GM12864 (cell line): ENCODE data around the gene NFKBIL1.
"Not testable (repeated sequence)": the region's sequence is repeated elsewhere in the genome, so short reads cannot be mapped to it uniquely, and the experiment has no call there.

Experiments used
- DNase-seq: peaks from one replicate; pipeline ENCODE4 v3.0.0-alpha.2; 2011; ENCODE audit warnings: low read depth
- H3K4me3 ChIP-seq: 2 replicates; pipeline ENCODE4 v1.5.1; 2011; ENCODE audit warnings: mild to moderate bottlenecking, low read depth, low read length, control low read depth
- TF ChIP-seq, protein P1 (sequence below): IDR thresholded peaks from 2 replicates; pipeline ENCODE4 v1.5.1; 2011; ENCODE audit warnings: low read depth, mild to moderate bottlenecking, moderate library complexity, low read length, control low read depth, inconsistent platforms; ENCODE audit errors: missing control alignments

The NFKBIL1 gene

GRCh38 chr6:31544676-31545075 lies 2.7 kb upstream of the NFKBIL1 start:
- DNase-seq: no peak
- TF ChIP-seq, protein P1, sequence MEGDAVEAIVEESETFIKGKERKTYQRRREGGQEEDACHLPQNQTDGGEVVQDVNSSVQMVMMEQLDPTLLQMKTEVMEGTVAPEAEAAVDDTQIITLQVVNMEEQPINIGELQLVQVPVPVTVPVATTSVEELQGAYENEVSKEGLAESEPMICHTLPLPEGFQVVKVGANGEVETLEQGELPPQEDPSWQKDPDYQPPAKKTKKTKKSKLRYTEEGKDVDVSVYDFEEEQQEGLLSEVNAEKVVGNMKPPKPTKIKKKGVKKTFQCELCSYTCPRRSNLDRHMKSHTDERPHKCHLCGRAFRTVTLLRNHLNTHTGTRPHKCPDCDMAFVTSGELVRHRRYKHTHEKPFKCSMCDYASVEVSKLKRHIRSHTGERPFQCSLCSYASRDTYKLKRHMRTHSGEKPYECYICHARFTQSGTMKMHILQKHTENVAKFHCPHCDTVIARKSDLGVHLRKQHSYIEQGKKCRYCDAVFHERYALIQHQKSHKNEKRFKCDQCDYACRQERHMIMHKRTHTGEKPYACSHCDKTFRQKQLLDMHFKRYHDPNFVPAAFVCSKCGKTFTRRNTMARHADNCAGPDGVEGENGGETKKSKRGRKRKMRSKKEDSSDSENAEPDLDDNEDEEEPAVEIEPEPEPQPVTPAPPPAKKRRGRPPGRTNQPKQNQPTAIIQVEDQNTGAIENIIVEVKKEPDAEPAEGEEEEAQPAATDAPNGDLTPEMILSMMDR: no peak
- H3K4me3 ChIP-seq: no peak overlapping the region

- TF ChIP-seq, protein P1: no peak
- no peak for DNase-seq
- H3K4me3 ChIP-seq: no peak overlapping the region
Measured at GRCh38 chr6:31545291-31545690, 2.1 kb upstream of the NFKBIL1 start.

DNA sequence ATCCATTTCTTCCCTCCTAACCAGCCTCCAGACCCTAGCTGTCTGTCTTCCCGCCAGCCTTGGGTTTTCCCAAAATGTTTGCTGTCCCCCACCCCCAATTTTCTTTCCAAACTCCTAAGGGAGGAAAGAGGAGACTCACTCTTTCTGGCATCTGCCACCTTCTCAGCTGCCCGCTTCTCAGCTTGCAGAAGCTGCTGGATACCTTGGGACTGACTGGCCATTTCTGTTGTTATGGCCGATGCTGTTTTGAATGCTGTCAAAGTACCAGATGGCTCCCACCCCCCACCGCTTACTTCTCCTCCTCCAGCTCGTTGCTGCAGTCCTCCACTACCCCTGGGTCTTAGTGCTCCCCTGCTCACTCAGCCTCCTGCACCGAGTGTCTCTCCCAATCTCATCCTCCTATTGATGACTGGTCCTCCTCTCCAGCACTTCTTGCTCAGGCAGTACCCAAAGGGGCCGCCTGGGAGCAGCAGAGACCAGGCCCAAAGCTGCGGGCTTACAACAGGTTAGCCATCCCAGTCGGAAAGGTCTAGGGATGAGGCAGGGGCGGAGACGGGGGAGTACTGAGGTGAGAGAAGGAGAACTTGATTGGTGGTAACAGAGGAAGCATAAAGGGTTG lies 960 bp upstream of the NFKBIL1 start, which contains the start of gene ATP6V1G2:
Gene ATP6V1G2 (minus strand): TSS at position 270 of the 619 bp plus-strand sequence. CDS start 49 bp downstream, at position 221.
- peak within 1 kb of the TSS; percentile 56 for H3K4me3 ChIP-seq
- TF ChIP-seq, protein P1: peak; percentile 97
- DNase-seq: peak; percentile 69

DNA sequence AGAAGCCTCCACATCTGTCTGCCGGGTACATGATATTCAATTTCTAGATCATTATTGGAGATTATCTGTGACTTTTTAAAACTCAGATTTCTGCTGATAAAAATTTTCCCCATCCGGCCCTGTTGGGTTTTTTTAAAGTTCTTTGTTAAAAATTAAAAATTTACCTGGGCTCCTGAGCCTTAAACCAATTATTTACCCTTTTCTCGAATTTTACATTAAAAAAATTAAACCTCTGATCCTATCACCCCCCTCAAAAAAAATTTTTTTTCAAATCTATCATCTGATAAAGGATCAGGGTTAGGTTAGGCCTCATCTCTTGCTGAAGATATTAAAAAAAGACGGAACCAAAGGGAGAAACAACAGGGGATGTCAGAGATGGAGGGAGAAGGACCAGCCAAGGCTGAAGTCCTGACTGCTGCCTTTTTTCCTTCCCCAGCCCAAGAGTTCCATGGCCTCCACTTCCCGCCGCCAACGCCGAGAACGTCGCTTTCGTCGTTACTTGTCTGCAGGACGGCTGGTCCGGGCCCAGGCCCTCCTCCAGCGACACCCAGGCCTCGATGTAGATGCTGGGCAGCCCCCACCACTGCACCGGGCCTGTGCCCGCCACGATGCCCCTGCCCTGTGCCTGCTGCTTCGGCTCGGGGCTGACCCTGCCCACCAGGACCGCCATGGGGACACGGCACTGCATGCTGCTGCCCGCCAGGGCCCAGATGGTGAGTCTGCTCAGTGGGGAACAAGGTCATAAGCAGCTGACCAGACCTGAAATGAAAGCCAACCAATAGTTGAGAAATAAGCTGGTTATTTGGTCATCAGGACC lies 527 bp downstream of the NFKBIL1 start:
- TF ChIP-seq, protein P1: no peak
- DNase-seq: no peak
- H3K4me3 ChIP-seq: peak overlapping the region; percentile 56

GRCh38 chr6:31548544-31548873 lies 1.1 kb downstream of the NFKBIL1 start:
- no peak for DNase-seq
- peak overlapping the region; percentile 56; the same call in 1 of the 2 replicates for H3K4me3 ChIP-seq
- TF ChIP-seq, protein P1: no peak

GRCh38 chr6:31551371-31551770 lies 4.0 kb downstream of the NFKBIL1 start:
- TF ChIP-seq, protein P1: peak; percentile 73
- DNase-seq: peak; percentile 63
- not testable (repeated sequence) for H3K4me3 ChIP-seq
